Activated effector memory CD4-positive, alpha-beta T cell treated with anti-CD3 and anti-CD28 coated beads, Interleukin-2, amount 50 U/mL, for 16 hours (primary cell): ENCODE results near the gene FGF19.

Experiments used
- DNase-seq: peaks from one replicate; pipeline ENCODE4 v3.0.0-alpha.2; 2020

Gene FGF19, protein sequence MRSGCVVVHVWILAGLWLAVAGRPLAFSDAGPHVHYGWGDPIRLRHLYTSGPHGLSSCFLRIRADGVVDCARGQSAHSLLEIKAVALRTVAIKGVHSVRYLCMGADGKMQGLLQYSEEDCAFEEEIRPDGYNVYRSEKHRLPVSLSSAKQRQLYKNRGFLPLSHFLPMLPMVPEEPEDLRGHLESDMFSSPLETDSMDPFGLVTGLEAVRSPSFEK

DNA sequence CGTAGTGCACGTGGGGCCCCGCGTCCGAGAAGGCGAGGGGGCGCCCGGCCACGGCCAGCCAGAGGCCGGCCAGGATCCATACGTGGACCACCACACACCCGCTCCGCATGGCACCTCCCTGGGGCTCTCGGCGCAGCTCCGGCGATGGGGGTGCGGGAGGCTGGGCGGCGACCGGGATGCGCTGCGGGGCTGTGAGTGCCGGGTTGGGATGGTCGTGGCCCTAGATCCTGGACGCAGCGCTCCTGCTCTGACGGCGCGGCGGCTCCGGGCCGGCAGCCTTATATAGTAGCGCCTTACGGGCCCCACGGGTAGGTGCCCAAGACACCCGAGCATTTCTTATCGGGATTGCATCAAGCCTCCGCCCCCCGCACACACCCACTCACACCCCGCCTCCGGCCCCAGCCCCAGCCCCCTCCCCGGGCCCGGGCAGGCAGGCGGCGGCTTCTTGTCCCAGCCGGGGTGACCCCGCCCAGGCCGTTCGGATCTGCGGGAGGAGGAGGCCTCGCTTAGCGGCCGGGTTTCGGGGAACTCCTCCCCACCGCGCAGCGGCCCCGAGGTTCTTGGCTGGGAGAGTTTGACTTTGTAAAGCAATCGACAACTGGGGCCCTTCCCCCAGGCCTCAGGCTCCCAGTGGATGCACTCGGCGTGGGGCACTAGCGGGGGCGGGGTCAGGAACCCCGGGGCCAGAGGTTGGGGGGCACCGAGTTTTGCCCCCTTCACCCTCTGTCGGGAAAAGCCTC is at the start of gene FGF19:
FGF19 (minus strand) TSS at position 255 of the 740 bp plus-strand sequence; CDS start at position 109, 146 bp downstream.
- DNase-seq, result no peak

DNA sequence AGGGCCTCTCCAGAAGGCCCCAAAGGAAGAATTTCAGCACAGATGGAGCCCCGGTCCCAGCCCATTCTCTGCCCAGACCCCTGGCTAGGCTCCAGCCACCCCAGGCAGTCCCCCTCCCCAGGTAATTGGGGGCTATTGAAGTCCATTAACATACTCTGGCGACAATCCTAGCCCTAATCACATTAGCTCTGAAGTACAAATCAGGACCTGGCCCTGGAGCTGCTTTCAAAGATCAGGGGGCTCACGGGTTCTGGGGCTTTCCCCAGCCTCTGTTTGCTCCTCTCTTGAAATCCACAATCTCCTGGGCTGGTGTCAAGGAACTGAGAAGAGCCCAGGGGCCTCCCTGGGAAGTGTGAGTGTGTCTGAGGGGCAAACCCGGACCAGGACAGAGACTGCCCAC is 49.1 kb upstream of the FGF19 start:
- DNase-seq, result no peak

DNA sequence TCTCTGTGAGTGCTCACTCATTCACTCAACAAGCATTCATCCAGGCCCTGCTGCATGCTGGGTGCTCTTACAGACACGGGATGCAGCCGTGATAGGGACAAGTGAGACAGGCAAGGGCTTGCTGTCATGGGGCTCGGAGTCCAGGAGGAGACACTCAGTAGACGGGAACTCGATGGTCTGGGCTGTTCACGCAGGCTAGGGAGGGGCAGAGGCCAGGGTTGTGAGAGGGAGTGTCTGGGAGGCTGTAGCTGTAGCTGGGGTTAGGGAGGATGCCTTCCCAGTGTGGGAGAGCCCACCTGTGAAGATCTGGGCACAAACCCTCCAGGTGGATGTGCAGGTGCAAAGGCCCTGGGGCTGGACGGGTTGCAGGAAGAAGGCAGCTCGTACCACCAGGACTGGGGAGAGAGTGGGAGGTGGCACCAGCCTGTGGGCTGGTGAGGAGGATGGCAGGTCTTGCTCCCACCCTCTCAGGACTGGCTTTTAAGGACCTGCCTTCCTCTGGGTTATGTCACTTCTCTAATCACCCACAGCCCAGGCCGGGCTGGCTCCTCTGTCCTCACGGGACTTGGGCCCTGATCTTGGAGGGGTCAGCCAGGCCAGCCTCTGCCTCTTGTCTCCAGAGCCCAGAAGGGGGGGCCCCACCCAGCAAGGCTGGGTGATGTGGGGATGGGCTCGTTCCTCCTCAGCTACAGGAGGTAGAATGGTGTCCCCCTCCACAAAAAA is 47.2 kb upstream of the FGF19 start:
- no peak for DNase-seq

DNA sequence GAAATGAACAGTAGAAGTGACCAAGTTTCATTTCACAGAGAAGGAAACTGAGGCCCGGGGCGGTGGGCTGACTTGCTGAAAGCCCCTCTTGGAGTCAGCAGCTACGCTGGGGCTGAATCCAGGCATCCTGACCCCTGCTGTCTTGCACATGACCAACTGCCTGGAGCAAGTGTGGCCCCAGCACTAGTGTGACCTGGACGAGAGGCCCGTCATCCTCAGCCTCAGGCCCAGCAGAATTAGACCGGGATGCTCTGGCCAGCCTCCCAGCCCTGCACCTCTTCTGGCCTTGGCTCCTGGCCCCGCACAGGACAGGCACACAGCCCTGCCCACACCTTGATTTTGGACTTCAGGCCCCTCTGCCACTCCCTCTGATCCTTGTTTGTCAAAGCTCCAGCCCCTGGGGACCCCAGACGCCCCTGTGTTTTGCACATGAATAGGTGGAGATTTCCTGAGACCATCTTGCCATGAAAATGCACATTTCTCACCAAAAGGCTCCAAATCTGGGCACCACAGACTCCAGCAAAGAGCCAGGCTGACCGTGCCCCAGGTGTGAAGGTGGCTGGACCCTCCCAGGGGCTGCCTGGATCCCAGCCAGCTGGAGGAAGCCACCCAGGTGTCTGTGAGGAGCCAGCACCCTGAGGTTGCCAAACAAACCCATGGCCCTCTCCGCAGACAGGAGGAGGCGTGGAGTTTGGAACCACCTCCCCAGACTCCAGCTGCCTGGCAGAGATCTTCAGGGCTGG is 46.5 kb upstream of the FGF19 start:
- no peak for DNase-seq

DNA sequence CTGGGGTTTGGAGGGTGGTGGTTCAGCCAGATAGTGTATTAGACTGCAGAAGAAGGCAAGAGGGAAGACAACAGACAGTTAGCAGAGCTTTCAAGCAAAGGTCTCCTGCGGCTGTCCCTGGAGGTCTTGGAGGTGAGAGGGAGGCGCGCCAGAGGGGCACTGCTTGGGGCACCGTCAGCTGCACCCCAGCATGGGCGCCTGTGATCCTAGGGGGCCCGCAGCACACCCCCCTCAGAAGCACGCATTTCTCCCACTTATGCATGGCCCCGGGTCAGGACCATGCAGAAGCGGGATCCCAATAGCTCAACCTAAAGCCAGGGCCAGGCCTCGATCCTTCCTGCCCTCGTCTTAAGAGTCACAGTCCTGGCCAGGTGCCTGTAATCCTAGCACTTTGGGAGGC is 44.8 kb upstream of the FGF19 start:
- no peak for DNase-seq

DNA sequence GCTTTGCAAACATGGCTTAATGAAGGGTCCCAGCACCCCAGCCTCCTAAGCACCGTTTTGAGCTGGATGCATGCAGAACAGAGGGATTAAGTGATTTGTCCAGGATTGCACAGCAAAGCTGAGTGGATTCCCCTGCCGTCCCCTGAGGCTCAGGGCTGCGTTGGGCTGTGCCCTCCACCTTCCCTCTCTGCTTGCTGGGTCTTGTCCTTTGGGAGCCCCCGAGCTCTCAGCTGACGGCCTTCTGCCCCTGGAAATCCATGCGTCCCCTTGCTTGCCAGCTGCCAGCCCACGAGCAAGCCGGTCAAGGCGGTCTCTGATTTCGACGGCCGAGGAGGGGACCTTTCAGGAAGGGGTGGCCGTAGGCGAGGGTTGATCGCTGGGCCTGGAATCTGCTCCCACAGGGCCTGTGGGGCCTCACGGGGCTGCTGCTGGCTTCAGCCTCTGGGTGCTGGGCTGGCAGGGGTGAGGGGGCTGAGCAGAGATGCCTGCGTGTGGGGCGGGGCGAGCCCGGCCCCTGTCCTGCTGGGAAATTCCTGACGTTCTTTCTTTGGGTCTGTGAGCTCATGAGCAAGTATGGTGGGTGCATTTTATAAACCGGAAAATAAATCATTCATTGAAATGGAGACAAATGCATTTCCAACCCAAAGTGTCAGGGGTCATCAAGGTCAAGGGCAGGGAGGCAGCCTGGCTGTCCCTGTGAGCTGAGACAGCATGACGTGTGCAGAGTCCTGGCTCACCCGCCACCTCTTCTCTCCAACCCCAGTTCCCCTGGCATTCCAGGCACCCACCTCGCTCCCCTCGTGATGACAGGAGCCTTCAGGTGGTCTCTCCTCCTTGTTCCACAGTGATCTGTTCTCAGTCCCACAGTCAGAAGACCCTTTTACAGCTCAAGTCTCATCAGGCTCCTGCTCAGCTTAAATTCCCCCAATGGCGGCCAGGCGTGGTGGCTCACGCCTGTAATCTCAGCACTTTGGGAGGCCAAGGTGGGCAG is 43.2 kb upstream of the FGF19 start:
- no peak for DNase-seq

DNA sequence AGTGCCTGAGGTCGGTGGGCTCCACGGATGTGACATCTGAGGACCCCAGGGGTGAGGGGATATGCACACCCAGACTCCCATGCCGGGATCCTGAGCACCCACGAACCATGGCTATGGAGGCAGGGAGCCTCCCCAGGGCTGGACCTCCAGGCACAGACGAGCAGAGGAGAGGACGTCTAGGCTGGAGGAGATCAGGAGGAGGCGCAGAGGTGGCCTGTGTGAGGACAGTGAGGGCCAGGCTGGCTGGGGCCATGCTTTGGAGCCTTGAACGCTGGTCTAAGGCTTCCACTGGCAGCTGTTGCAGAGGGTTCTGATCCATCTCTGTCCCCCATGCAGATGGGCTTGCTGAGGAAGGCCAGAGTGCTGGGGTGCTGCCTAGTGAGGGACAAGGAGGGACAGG is 42.3 kb upstream of the FGF19 start:
- no peak for DNase-seq

DNA sequence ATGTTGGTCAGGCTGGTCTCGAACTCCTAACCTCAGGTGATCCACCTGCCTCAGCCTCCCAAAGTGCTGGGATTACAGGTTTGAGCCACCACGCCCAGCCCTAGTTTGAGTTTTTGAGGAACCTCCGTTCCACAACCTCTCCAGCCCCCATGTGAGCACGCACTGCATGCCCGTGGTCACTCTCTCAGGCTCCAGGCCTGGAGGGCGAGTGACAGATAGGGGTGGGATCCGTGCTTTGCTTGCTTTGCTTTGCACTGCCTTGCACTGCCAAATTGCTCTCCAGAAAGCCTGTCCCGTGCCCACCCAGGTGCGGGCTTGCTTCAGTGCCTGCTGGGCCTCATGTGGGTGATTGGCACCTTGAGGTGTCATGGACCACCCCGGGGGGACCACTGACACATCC is 41.4 kb upstream of the FGF19 start:
- no peak for DNase-seq

DNA sequence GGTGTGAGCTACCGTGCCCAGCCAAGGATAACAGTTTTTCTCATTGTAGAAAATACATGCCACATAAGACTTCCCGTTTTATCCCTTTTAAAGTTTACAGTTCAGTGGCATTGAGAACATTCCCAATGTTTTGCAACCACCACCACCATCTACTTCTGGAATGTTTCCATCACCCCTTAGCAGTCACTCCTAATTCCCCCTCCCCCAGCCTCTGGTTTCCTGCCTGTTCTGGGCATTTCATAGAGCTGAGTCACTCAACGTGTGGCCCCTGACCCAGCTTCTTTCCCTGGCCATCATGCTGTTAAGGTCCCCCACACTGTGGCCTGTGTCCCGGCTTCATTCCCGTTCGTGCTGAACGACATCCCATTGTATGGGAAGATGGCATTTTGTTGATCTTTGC is 40.6 kb upstream of the FGF19 start:
- DNase-seq, result no peak

DNA sequence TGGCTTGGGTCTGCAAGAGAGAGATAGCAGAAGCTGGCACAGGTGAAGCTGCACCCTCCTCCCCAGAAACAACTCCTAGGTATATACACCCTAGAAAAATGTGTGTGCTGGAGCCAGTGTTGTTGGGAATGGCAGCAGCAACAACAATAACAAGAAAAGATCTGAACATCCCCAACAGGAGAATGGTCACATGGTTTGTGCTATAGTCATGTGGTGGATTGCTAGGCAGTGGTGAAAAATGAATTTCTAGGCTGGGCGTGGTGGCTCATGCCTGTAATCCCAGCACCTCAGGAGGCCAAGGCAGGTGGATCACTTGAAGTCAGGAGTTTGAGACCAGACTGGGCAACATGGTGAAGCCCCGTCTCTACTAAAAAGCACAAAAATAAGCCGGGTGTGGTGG is 31.0 kb upstream of the FGF19 start:
- DNase-seq, result no peak

DNA sequence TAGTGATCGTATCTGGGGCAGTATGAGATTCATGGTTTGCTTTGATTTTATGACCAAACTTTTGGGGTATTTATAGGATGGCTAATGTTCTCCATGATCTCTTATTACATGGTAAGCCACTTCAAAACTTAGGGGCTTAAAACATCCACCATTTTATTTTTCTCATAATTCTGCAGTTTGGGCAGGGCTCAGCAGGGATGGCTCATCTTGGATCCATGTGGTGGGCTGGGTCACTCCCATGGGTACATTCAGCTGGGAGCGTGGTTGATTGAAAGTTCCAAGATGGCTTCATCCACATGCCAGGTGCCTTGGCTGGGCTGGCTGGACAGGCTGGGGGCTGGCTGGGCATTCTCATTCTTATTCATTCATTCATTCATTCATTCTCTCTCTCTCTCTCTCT is 30.5 kb upstream of the FGF19 start:
- DNase-seq, result no peak

DNA sequence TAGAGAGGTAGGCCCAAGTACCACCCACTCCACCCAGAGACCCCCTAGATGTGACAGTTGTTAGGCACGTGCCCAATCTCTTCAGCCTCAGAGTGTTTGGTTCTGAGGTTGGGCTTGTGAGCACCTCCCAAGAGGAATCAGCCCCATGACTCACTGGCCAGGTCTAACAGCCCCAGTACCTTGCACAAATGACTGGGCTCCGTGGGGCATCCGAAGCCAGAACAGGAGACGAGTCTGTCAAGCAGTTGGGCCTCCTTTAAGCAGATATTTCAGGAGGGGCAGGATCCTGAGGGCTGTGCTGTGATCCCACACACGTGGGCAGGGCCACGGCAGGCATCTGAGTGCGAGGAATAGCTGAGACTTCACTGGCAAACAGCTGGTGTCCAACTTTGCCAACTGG is 29.1 kb upstream of the FGF19 start:
- DNase-seq, result no peak

DNA sequence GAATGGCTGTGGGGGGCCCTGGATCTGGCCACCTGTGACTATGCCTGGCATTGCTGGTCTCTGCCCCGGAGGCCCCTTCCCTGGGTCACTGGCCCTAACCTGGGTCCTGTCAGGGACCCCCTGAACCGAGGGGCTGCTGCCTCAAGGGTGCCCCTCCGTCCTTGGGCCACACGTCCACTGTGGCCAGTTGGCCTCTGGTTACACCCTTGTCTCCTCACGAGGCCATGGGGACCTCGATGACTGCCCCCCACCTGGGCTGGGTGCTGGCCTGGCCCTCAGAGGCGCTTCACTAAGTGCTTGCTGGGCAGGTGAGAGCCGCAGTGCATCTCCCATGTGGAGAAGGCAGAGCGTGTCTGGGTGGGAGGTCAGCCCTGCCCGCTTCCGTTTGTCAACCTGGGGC is 27.3 kb upstream of the FGF19 start:
- DNase-seq, result no peak

DNA sequence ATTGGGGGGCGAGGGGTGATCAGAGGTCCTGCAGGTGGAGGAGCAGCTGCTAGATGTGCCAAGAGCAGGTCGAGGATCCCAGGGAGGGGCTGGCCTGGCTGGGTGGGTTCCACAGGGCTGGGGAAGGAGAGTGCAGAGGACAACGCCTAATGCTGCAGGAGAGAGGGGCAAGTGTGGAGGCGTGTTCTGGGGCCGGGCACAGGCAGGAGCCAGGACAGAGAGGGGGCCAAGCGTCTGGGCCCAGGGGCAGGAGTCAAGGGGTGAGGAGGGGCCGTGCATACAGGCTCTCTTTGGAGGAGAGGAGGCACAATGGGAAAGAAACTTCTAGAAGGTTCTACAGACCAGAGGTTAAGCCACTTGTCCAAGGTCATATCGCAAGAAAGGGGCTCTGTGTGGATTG is 26.7 kb upstream of the FGF19 start:
- DNase-seq, result no peak

DNA sequence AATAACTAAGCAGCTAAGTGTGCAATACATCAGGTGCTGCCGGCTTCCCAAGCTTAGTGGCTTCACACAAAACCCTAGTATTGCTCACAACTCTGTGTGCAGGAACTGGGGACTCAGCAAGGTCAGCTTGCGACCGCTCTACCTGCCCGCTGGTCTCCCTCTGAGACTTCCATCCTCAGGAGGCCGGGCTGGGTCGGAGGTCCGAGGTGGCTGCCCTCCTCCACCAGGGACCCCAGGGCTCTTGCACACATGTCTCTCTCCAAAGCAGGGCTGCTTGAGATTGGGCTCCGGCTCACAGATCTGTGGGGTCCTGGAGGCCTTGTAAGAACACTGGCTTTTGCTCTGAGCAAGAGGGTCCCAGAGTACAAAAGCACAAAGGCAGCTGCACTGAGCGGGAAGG is 25.4 kb upstream of the FGF19 start:
- DNase-seq, result no peak

DNA sequence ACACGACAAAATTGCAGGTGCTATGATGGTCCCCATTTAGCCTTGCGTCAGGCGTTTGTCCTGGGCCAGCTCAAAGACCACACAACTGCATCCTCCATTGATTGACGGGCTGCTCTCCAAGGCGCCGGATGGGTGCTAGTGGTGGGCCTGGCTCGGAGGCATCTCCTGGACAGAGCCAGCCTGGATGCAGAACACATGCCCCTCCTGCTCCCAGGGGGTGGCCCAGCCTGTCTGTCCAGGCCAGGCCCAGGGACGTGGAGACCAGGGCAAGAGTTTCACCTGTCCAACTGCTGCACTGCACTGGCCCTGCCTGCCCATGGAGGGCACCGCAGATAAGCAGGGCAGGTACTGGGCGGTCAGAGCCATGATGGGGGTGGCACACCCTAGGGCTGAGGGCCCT is 23.4 kb upstream of the FGF19 start:
- no peak for DNase-seq

DNA sequence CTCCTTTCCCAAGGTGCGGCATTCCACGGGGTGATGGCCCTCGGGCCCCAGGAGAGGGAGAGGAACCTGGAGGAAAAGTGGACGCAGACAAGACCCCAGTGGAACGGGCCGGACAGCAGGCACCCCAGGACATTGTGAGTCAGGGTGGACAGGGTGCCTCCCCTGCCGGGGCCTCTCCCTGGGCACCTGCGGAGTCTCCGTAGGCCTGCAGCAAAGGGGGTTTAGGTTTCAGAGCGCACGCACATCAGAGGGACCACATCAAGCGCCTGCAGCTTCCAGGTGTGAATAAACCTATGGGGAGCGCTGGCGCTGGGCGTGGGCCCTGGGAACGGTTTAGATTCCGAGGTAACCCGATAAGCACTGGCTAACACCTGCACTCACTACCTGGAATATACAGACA is 22.7 kb upstream of the FGF19 start:
- DNase-seq, result no peak

DNA sequence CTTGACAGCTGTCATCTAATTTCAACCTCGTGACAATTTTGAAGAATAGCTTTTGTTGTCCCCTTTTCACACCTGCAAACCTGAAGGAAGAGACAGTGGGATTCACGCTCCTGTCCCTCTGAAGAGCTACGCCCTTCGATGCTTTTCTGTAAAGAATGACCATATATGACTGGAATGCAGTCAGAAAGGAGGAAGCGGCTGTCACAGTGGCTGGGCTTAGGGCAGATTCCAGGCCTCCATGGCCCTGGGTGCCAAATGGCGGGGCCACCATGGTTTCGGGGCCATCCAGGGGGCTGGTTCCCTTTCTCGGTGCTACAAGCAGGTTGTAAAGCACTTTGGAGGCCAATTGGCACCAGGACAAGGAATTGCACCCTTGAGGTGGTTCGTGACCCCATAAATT is 22.2 kb upstream of the FGF19 start:
- no peak for DNase-seq

DNA sequence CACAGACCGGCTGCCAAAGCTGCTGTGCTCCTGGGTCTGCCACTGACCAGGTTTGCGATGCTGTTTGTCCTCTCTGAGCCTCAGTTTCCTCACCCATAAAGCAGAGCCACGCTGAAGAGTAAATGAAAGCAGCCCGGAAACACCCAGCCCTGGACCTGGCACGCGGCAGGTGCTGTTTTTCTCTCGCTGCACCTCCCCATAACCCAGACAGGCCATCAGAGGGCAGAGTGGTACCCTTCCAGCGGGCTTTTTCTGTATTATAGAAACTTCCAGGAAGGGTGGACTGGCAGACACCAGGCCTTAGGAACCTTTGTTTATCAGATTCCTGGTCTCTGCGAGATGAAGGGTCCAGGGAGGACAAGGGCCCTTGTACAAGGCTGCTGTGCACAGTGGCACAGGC is 17.9 kb upstream of the FGF19 start:
- no peak for DNase-seq

DNA sequence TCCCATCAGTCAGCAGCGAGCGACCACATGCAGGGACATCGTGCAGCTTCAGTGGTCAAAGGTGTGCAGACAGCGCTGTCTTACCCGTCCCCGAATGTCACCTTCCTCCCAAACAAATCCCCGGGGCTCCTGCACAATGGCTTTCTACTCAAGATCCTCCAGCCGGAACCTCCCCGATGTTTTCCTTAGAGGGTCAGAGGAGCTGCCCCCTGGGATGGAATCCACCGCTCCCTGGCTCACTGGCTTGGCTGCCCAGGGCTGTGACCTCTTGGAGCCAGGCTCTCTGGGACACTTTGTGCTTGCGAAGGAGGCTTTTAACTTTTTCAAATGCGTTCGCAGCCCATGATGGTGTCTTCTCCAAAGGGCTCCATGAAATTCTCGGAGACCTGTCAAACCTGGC is 17.3 kb upstream of the FGF19 start:
- DNase-seq, result no peak

DNA sequence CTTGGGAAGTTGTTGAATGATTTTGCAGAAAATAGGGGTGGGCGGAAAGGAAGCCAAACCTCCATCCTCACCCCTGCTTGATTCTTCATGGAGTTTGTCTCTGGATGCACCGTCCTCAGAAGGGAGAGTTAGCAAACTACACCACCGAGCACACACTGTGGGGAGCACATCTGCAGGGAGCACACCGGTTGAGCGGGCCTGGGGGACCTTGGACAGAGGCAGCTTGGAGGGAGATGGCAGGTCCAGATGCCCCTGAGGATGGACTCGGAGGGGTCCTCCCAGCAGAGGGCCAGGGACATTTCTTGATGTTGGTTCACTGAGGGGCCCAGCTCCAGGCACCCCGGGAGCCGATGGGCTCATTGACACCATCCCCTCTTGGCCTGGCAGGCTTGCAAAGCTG is 15.1 kb upstream of the FGF19 start:
- no peak for DNase-seq

DNA sequence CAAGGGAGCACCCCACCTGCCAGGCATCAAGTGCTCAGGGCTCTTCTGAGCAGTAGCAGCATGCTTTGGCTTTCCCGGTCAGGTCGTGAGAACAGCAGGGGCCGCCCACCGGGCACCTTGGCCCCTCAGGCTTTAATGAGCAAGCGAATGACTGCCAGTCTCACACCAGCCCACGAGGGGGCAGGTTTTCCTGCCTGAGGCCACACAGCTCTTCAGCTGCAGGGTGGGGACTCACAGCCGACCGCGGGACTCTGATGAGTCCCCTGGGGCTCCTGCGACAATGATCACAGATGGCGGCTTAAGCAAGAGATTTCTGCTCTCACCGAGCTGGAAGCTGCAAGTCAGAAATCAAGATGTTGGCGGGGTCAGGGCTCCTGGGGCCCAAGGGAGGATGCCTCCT is 14.3 kb upstream of the FGF19 start:
- no peak for DNase-seq
